Kidney epithelial cell (primary cell): ENCODE results near the gene GSTA4. TPM values are rescaled to one million over a fixed set of nuclear protein-coding genes. Genes with fewer than 3 reads are reported as not detected.

Experiments
- DNase-seq: peaks from one replicate; pipeline ENCODE4 v3.0.0-alpha.2; 2010; ENCODE audit warnings: low read depth
- H3K27me3 ChIP-seq: 2 replicates; pipeline ENCODE4 v1.6.0; 2011; ENCODE audit warnings: low read length; ENCODE audit not compliant: control insufficient read depth, insufficient read depth
- H3K36me3 ChIP-seq: 2 replicates; pipeline ENCODE4 v1.5.1; 2011; ENCODE audit warnings: low read length; ENCODE audit not compliant: control insufficient read depth, insufficient read depth
- H3K4me3 ChIP-seq: 2 replicates; pipeline ENCODE4 v1.5.1; 2011; ENCODE audit warnings: low read depth, mild to moderate bottlenecking, control low read depth, low read length
- total RNA-seq: library from RNA; depleted of rRNA; stranded (reverse); fragments of >200 nt; gene quantifications from 2 replicates; pipeline ENCODE4 v1.2.3, GENCODE V29; 2015
- TF ChIP-seq, protein P1 (sequence below): IDR thresholded peaks from 2 replicates; pipeline ENCODE4 v1.5.1; 2011; ENCODE audit warnings: mild to moderate bottlenecking, moderate library complexity, low read length, control low read depth, inconsistent platforms; ENCODE audit not compliant: insufficient read depth, poor library complexity, severe bottlenecking

Gene GSTA4
- total RNA-seq, 1 donor from 2014 or later: 14.3 TPM

DNA sequence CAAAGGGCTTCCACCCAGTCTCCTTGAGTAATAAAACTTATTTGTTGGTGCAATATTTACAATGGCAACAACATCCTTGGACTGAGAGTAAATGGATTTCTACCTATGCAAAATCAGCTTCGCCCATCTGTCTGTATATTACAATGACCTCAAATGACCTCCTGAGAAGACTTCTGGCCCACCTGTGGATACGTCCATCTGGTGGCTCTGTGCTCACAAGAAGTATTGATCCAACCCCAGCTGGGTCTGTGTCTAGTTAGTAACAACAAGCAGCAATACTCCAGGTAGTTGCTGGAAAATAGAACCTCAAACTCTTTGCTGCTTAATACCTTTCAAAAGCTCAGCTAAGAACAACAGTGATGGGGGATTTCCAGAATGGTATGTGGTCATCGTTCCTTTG, 34.7 kb upstream of the GSTA4 start:
- H3K27me3 ChIP-seq: no peaks in the 10 kb centered on the region
- no peaks in the 10 kb centered on the region for H3K36me3 ChIP-seq
- TF ChIP-seq, protein P1, sequence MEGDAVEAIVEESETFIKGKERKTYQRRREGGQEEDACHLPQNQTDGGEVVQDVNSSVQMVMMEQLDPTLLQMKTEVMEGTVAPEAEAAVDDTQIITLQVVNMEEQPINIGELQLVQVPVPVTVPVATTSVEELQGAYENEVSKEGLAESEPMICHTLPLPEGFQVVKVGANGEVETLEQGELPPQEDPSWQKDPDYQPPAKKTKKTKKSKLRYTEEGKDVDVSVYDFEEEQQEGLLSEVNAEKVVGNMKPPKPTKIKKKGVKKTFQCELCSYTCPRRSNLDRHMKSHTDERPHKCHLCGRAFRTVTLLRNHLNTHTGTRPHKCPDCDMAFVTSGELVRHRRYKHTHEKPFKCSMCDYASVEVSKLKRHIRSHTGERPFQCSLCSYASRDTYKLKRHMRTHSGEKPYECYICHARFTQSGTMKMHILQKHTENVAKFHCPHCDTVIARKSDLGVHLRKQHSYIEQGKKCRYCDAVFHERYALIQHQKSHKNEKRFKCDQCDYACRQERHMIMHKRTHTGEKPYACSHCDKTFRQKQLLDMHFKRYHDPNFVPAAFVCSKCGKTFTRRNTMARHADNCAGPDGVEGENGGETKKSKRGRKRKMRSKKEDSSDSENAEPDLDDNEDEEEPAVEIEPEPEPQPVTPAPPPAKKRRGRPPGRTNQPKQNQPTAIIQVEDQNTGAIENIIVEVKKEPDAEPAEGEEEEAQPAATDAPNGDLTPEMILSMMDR: no peak
- H3K4me3 ChIP-seq: no peak overlapping the region
- no peak for DNase-seq

DNA sequence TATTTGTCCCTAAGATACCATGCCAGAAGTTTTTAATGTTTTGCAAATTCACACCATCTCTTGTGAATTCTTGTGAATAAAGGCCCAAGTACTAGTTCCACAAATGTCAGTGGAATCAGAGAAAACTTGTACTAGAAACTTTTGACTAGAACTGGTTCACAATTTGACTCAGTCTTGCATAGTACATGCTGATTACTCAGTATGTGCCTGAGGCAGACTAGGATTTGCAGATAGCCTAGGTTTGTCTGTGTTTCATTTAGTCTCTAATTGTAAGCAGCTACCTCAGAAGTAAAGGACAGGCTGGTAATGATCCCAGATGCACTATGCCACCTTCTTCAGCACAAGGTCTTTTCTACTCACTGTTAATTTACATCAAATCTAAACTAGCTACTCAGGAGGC, 34.2 kb upstream of the GSTA4 start:
- DNase-seq: no peak
- Histone ChIP-seq H3K4me3 (no peak overlapping the region), H3K27me3 (no peaks in the 10 kb centered on the region), H3K36me3 (no peaks in the 10 kb centered on the region)
- TF ChIP-seq, protein P1: no peak

DNA sequence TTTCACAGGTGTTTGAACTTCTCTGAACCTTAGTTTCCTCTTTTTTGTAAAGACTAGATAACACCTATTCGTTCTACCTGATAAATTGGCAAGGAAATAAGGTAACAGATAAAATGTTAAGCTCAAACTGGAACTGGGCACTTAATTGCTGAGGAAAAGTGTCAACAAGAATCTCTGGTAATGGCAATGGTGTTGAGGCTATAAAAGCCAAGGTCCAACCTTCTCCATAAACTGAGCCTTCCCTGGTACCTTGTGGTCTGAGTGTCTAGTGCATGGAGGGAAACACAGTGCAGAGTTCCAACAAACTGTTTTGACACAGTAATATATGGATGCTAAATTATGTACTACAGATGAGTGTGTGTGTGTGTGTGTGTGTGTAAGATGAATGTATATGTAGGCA, 33.4 kb upstream of the GSTA4 start:
- DNase-seq: no peak
- no peaks in the 10 kb centered on the region for H3K27me3 ChIP-seq
- no peak overlapping the region for H3K4me3 ChIP-seq
- H3K36me3 ChIP-seq: no peaks in the 10 kb centered on the region
- TF ChIP-seq, protein P1: no peak

DNA sequence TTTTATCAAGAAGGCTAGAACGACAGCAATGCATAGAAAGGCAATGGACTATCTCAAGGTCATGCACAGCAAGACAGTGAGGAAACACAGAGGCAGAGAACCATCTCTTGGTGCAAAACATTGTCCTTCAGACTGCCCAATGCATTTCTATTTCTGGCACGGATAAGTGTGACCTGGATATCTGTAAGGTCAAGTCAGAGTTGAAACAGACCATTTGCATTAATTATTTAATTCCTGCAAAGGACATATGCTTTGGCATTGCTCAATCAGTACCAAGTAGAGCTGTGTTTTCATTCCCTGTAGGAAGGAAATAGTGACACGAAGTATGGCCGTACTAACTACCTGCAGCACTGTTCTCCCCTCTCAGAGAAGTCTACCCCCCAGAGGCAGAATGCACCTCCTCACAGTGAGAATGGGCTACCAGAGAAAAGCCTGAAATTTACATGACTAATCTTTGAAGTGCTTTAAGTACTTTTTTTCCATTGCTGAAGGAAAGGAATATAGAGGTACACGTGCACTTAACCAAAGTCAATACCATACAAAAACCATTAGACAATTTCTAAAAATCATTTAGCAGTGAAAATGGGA, 32.1 kb upstream of the GSTA4 start:
- no peak for DNase-seq
- Histone ChIP-seq H3K36me3 (no peaks in the 10 kb centered on the region), H3K27me3 (no peaks in the 10 kb centered on the region), H3K4me3 (no peak overlapping the region)
- TF ChIP-seq, protein P1: no peak

DNA sequence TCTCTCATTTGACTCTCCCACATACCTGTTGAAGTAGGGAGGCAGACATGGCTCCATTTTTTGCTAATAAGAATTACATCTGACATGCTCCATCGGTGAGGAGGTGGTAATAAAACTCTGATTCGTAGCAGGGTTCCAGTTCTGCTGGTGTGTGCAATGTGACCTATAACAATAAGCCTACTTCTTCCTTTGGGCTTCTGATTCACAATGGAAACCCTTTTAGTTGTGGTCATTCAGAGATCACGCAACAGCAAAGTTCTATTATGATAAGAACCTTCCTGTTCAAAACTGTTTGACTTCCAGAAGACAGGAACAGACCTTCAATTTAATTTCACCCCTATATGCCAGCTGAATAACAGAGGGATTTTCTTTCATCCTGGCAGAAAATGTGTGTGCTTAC, 31.4 kb upstream of the GSTA4 start:
- DNase-seq: no peak
- no peaks in the 10 kb centered on the region for H3K36me3 ChIP-seq
- H3K4me3 ChIP-seq: no peak overlapping the region
- H3K27me3 ChIP-seq: no peaks in the 10 kb centered on the region
- TF ChIP-seq, protein P1: no peak

DNA sequence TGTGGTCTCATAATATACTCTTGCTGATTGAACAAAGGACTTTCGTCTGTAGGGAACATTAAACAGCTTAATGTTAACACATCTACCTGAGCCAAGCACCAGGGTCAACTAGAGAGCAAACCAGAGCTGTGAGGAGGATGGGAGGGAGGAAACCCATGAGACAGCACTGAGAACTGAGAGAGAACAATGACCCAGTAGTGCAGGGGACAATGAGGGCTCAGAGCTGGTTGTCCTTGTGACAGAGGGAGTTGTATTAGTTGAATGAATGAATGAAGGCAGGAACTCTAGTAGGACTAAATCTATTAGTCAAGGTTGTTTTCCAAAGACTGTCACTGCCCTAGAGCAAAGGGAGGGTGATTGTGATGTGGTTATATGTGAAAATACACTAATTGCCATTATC, 28.2 kb upstream of the GSTA4 start:
- Histone ChIP-seq H3K36me3 (peaks cover under 1% of the 10 kb centered on the region), H3K27me3 (no peaks in the 10 kb centered on the region), H3K4me3 (no peak overlapping the region)
- TF ChIP-seq, protein P1: no peak
- no peak for DNase-seq
